AG04450 (cell line): ENCODE data around the gene TRIM38. TPM values are rescaled to one million over a fixed set of nuclear protein-coding genes. Genes with fewer than 3 reads are reported as not detected.

Source experiments
- CTCF ChIA-PET: fragments of 300-600, 350-600 bp; formaldehyde crosslinking; extraction: SDS; loops from one replicate; lab custom pipeline; 2022; ENCODE audit warnings: antibody characterized with exemption, inconsistent platforms; lab: Charles Lee
- POLR2A ChIA-PET: fragments of 350-600 bp; formaldehyde crosslinking; extraction: SDS; loops from one replicate; lab custom pipeline; 2021; ENCODE audit warnings: antibody characterized with exemption, inconsistent platforms; lab: Yijun Ruan, JAX
- DNase-seq: peaks from one replicate; pipeline ENCODE4 v3.0.0-alpha.2; 2011; ENCODE audit warnings: low read depth, low spot score
- H3K27ac ChIP-seq: one replicate; pipeline ENCODE4 v1.5.1; 2012; ENCODE audit warnings: low read depth, low read length, control low read depth
- H3K27me3 ChIP-seq: one replicate; pipeline ENCODE4 v1.6.0; 2012; ENCODE audit warnings: low read length; ENCODE audit not compliant: control insufficient read depth, insufficient read depth
- H3K4me3 ChIP-seq: 2 replicates; pipeline ENCODE4 v1.5.1; 2011; ENCODE audit warnings: mild to moderate bottlenecking, low read depth, low read length, control low read depth
- H3K9me3 ChIP-seq: 2 replicates; pipeline ENCODE4 v1.5.1; 2012; ENCODE audit warnings: low read length; ENCODE audit not compliant: control insufficient read depth, insufficient read depth
- CTCF ChIP-seq: IDR thresholded peaks from 2 replicates; pipeline ENCODE4 v1.5.1; 2011; ENCODE audit warnings: low read depth, low read length, control low read depth, inconsistent platforms
- polyA plus RNA-seq: library from polyadenylated mRNA; depleted of rRNA; stranded (reverse); fragments of >200 nt; gene quantifications from 2 replicates; pipeline ENCODE4 v1.2.3, GENCODE V29; 2011

Gene TRIM38
- polyA plus RNA-seq, 1 experiment = 9.1 TPM

DNA sequence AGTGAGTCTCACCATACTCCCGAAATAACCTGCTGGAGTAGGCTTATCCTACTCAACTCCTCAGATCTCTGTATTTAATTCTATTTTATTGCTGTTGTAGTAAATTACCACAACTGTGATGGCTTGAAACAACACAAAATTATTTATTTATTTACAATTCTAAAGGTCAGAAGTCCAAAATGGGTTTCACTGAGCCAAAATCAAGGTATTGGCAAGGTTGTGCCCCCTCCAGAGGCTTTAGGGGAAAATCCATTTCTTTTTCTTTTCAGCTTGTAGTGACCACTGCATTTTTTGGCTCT lies 31.2 kb upstream of the TRIM38 start:
- no peaks in the 10 kb centered on the region for H3K9me3 ChIP-seq
- DNase-seq = no peak
- POLR2A ChIA-PET = no interaction called here
- H3K4me3 ChIP-seq = no peak overlapping the region
- H3K27ac ChIP-seq = no peak overlapping the region
- CTCF ChIA-PET = no interaction called here
- no peak for TF ChIP-seq CTCF
- H3K27me3 ChIP-seq = no peaks in the 10 kb centered on the region

GRCh38 chr6:25934156-25934555 lies 28.4 kb upstream of the TRIM38 start:
- Histone ChIP-seq H3K4me3 (no peak overlapping the region), H3K27ac (no peak overlapping the region), H3K27me3 (no peaks in the 10 kb centered on the region), H3K9me3 (no peaks in the 10 kb centered on the region)
- ChIA-PET CTCF (no interaction called here), POLR2A (no interaction called here)
- no peak for TF ChIP-seq CTCF
- DNase-seq = no peak

DNA sequence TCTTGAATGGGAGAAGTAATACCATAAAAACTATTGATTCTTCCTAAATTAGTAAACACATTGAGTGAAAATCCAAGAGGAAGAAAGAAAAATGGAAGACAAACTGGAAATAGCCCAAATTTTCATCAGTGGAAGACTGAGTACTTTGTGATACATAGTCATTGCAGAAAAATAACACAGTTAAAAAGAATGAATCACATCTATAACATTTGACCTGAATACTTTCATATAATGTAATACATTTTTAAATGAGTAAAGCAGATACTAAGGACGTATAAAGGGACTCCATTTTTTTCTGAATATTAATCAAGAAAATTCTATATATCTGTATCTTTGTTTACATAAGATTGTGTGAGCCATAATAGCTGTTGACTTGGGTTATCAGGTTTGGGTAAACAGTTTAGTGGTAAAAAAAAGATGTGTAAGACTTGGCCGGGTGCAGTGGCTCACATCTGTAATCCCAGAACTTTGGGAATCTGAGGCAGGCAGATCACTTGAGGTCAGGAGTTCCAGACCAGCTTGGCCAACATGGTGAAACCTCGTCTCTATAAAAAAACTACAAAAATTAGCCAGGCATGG lies 27.8 kb upstream of the TRIM38 start:
- no peak overlapping the region for H3K4me3 ChIP-seq
- CTCF ChIA-PET = no interaction called here
- no peak overlapping the region for H3K27ac ChIP-seq
- H3K27me3 ChIP-seq = peaks cover 2% of the 10 kb centered on the region
- no peaks in the 10 kb centered on the region for H3K9me3 ChIP-seq
- TF ChIP-seq CTCF = no peak
- POLR2A ChIA-PET = no interaction called here
- DNase-seq = no peak

GRCh38 chr6:25935953-25936352 lies 26.6 kb upstream of the TRIM38 start:
- DNase-seq = no peak
- H3K27ac ChIP-seq = no peak overlapping the region
- no peaks in the 10 kb centered on the region for H3K9me3 ChIP-seq
- H3K27me3 ChIP-seq = peaks cover 2% of the 10 kb centered on the region
- ChIA-PET POLR2A (no interaction called here), CTCF (interaction anchor here (1.0 kb wide), 1 partner anchor 67 kb away, joined by 3 read pairs; no protein-coding TSS in a partner anchor)
- H3K4me3 ChIP-seq = no peak overlapping the region
- TF ChIP-seq CTCF = no peak

DNA sequence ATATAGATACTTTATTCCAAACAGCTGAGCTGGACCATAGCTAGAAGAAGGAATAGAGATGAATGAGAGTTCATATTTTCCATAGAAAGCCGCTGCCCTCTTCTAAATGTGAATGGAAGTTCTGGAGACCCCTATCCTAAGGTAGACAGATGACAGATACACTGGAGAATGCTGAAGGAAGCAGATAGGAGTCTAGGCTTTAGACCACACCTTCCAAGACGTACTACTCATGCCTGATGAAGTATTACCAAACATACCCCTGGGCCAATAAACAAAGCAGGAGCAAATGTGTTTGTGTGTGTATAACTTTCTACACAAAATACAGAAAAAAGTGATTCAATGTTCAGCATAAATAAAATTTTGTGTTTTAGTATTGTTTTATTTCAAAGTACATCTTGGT lies 23.0 kb upstream of the TRIM38 start:
- POLR2A ChIA-PET = no interaction called here
- Histone ChIP-seq H3K27me3 (peaks cover 2% of the 10 kb centered on the region), H3K27ac (no peak overlapping the region), H3K4me3 (no peak overlapping the region), H3K9me3 (no peaks in the 10 kb centered on the region)
- TF ChIP-seq CTCF = no peak
- CTCF ChIA-PET = interaction anchor here (0.7 to 0.9 kb wide), 2 partner anchors 63 to 222 kb away, joined by 3 to 4 read pairs; no protein-coding TSS in a partner anchor
- DNase-seq = no peak
